B cell (primary cell): ENCODE data around the gene GASK1A.

Experiments
- CTCF ChIP-seq: fragments of 200-600 bp; IDR thresholded peaks from one replicate; pipeline ENCODE4 v1.8.0; 2022; ENCODE audit warnings: antibody characterized with exemption, mild to moderate bottlenecking
- EZH2 ChIP-seq: IDR thresholded peaks from 2 replicates; pipeline ENCODE4 v1.6.1; 2012; ENCODE audit warnings: borderline replicate concordance, low read depth, mild to moderate bottlenecking, moderate library complexity, low read length; ENCODE audit not compliant: insufficient read depth, poor library complexity, severe bottlenecking

- TF ChIP-seq CTCF (no peak), EZH2 (no peak)
Observed at GRCh38 chr3:42935472-42935871, 43.6 kb upstream of the GASK1A start.
